Retinal pigment epithelial cell (primary cell): ENCODE results near the gene CUX1.
"Not testable (repeated sequence)": the region's sequence is repeated elsewhere in the genome, so short reads cannot be mapped to it uniquely, and the experiment has no call there.

Experiments used
- DNase-seq: peaks from one replicate; pipeline ENCODE4 v3.0.0-alpha.2; 2010; ENCODE audit warnings: low read depth
- H3K4me3 ChIP-seq: 2 replicates; pipeline ENCODE4 v1.5.1; 2011; ENCODE audit warnings: mild to moderate bottlenecking, low read length, control low read depth, moderate library complexity
- TF ChIP-seq, protein P1 (sequence below): conservative IDR thresholded peaks from 2 replicates; pipeline ENCODE4 v1.5.1; 2011; ENCODE audit warnings: low read depth, low read length, control low read depth, inconsistent platforms

Gene CUX1

DNA sequence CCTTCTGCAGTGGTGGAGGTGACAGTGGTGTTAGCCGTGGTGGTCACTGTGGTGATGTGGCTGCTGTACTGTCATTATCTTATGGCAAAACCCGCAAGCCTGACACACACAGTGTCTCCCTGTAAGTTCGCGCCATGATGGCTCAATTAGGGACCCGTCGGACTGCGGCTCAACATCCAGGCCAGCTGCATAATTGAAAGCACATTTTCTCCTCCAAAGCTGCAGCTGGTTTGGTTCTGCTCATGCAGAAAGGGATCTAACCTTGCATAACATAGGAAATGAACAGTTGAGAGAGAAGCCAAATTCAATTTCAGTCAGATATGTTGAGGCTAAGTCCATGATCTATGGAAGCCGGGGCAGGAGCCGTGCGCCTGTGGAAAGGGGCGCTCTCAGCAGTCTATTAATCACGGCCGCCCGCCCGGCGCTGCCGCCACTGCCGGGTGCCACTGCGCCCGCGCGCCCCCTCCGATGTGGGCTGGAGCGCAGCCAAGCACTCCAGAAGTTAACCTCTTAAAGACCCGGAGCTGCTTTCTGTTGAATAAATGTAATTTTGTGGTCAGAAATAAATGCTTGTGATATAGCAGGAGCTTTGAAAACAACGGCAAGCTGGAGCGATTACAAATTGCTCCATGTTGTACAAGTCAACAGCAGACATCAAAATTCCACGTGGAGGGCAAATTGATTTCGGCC, 227.7 kb downstream of the CUX1 start:
- peak; percentile 66 for DNase-seq
- TF ChIP-seq, protein P1, sequence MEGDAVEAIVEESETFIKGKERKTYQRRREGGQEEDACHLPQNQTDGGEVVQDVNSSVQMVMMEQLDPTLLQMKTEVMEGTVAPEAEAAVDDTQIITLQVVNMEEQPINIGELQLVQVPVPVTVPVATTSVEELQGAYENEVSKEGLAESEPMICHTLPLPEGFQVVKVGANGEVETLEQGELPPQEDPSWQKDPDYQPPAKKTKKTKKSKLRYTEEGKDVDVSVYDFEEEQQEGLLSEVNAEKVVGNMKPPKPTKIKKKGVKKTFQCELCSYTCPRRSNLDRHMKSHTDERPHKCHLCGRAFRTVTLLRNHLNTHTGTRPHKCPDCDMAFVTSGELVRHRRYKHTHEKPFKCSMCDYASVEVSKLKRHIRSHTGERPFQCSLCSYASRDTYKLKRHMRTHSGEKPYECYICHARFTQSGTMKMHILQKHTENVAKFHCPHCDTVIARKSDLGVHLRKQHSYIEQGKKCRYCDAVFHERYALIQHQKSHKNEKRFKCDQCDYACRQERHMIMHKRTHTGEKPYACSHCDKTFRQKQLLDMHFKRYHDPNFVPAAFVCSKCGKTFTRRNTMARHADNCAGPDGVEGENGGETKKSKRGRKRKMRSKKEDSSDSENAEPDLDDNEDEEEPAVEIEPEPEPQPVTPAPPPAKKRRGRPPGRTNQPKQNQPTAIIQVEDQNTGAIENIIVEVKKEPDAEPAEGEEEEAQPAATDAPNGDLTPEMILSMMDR: no peak
- H3K4me3 ChIP-seq: peak overlapping the region; percentile 17

DNA sequence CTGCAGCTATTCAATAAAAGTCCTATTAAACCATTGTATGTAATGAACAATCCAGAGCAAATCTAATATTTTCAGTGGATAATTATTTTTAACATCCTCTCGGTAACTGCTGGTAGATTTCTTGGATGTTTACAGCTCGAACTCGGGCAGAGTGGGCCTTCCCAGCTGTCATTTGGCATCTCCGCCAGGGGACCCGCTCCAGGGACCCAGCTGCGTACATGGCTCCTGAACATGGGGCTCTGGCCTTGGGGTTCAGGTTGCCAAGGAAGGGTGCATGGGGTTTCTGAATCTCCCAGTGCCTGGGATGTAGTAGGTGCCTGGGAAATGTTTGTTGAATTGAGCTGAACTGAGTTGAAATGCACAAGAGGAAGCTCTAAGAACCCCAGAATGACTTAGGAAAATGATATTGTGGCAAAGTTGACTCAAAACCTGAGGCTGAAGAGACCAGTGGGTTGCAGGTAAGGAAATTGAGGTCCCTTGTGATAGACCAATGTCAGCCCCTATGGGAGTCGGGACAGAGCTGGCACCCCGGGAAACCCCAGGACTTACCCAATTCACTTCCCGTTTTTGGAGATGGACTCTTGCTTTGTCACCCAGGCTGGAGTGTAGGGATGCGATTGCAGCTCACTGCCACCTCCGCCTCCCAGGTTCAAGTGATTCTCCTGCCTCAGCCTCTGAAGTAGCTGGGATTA, 228.4 kb downstream of the CUX1 start:
- no peak for DNase-seq
- H3K4me3 ChIP-seq: peak overlapping the region; percentile 17
- TF ChIP-seq, protein P1: no peak

DNA sequence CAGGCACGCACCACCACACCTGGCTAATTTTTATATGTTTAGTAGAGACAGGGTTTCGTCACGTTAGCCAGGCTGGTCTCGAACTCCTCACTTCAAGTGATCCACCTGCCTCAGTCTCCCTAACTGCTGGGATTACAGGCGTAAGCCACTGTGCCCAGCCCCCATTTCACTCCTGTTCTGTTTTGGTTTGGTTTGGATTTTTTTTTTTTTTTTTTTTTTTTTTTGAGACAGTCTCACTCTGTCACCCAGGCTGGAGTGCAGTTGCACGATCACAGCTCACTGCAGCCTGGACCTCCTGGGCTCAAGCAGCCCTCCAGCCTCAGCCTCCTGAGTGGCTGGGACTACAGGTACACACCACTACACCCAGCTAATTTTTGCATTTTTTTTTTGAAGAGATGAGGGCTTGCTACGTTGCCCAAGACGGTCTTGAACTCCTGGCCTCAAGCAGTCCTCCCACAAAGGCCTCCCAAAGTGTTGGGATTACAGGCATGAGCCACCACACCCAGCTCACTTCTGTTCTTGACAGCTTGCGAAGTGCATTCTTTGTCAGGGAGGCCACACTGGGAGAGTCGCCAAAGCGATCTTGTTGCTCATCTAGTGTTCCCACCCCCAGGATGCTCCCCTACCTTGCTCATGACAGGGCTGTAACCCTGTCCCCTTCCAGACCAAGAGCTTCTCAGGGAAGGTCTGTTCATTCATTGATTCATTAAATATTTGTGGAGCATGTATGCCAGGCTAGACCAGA, 229.1 kb downstream of the CUX1 start:
- DNase-seq: no peak
- no peak overlapping the region for H3K4me3 ChIP-seq
- TF ChIP-seq, protein P1: no peak

DNA sequence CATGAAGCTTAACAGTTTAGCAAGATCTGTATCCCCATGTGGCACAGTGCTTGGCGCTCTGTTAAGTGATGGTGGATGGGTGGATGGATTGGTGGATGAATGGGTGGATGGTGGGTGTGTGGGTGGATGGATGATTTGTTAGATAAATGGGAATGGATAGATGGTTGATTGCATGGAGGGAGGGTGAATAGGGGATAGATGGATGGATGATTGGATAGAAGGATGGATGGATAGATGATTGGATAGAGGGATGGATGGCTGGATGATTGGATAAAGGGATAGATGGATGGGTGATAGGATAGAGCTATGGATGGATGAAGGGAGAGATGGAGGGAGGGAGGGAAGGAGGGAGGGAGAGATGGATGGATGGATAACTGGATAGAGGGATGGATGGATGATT, 229.7 kb downstream of the CUX1 start:
- DNase-seq: no peak
- TF ChIP-seq, protein P1: no peak
- no peak overlapping the region for H3K4me3 ChIP-seq

DNA sequence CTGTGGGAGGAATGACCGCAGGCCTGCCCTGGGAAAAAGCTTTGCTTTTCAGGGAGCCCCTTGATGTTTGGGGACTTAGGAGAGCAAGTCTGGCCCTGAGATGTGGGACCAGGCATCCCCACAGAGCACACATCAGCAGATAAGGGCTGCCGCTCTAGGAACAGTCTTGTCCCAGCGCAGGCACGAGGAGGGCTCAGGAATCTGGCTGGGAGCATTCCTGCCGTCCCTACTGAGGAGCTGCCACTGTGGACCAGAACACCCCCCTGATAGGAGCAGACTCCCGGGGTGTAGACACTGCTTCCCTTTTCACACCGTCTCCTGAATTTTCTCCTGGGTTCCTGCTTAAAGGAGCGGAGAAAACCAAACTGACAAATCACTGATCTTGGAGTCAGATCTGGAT, 232.3 kb downstream of the CUX1 start:
- DNase-seq: no peak
- no peak overlapping the region for H3K4me3 ChIP-seq
- TF ChIP-seq, protein P1: no peak

DNA sequence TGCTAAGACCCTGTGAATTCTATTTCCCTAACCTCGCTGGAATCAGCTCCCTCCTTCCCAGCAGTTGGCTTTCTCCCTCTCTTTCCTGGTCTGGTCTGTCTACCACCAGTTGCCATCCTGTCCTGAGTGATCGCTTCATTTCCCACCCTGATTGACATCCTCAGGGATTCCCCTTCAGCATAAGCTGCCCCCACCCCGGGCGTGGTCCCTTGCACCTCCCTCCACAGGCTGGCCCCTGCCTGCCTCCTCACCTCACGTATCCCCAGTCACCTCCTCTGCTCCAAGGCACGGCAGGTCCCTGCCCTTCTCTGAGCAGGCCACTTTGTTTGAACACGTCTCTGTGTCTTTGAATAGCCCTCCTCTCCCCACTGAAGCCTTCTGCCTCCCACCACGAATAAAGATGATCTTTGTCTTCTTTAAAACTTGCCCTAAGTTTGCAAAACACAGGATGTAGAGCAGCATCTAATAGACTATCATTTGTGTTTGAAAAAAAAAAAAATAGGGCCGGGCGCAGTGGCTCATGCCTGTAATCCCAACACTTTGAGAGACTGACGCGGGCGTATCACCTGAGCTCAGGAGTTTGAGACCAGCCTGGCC, 233.5 kb downstream of the CUX1 start:
- H3K4me3 ChIP-seq: no peak overlapping the region
- TF ChIP-seq, protein P1: no peak
- DNase-seq: no peak

DNA sequence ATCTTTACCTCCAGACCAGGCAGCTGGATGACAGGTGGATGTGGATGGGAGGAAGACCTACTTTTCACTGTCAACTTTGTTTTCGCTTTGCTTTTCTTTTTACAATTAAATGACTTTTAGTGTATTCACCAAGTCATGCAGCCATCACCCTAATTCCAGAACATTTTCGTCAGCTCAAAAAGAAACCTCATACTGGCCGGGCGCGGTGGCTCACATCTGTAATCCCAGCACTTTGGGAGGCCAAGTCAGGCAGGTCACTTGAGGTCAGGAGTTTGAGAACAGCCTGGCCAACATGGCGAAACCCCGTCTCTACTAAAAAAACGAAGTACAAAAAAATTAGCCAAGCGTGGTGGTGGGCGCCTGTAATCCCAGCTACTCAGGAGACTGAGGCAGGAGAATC, 234.3 kb downstream of the CUX1 start:
- DNase-seq, H3K4me3 ChIP-seq: not testable (repeated sequence)
